OCI-LY1 (cell line): Measurements from ENCODE around the gene CBLB.

Experiments used
- H2AFZ ChIP-seq: fragments of 200-600 bp; sonication (generic), shearing (Covaris generic); 2 replicates; pipeline ENCODE4 v1.6.0; 2014; ENCODE audit warnings: antibody characterized with exemption, mild to moderate bottlenecking, low read length
- H3F3A ChIP-seq: fragments of 200-600 bp; sonication (generic), shearing (Covaris generic); 2 replicates; pipeline ENCODE4 v1.6.0; 2014; ENCODE audit warnings: mild to moderate bottlenecking, antibody characterized with exemption, low read length, moderate library complexity; ENCODE audit not compliant: insufficient read depth
- H3K27ac ChIP-seq: fragments of 200-600 bp; sonication (generic); 2 replicates; pipeline ENCODE4 v1.5.1; 2014; ENCODE audit warnings: low read length, mixed run types, mild to moderate bottlenecking, low read depth; ENCODE audit not compliant: poor library complexity, severe bottlenecking
- H3K27me3 ChIP-seq: fragments of 200-600 bp; sonication (generic); 2 replicates; pipeline ENCODE4 v1.6.0; 2014; ENCODE audit warnings: antibody characterized with exemption, mild to moderate bottlenecking, low read length, moderate library complexity; ENCODE audit not compliant: insufficient read depth
- H3K36me3 ChIP-seq: fragments of 200-600 bp; sonication (generic); 2 replicates; pipeline ENCODE4 v1.6.1; 2014; ENCODE audit warnings: mild to moderate bottlenecking, antibody characterized with exemption, low read length, moderate library complexity, mixed read lengths; ENCODE audit not compliant: insufficient read depth
- H3K4me1 ChIP-seq: fragments of 200-600 bp; sonication (generic); 2 replicates; pipeline ENCODE4 v1.5.1; 2014; ENCODE audit warnings: mild to moderate bottlenecking, low read length, moderate library complexity; ENCODE audit not compliant: insufficient read depth, severe bottlenecking
- H3K4me2 ChIP-seq: fragments of 200-600 bp; sonication (generic), shearing (Covaris generic); 2 replicates; pipeline ENCODE4 v1.6.1; 2014; ENCODE audit warnings: low read length
- H3K4me3 ChIP-seq: fragments of 200-600 bp; sonication (generic); 2 replicates; pipeline ENCODE4 v1.5.1; 2014; ENCODE audit warnings: low read length, low read depth, mild to moderate bottlenecking, mixed read lengths; ENCODE audit not compliant: poor library complexity, severe bottlenecking
- H3K79me2 ChIP-seq: fragments of 200-600 bp; shearing (Covaris generic); 2 replicates; pipeline ENCODE4 v1.6.1; 2016; ENCODE audit warnings: mixed run types, low read length, mixed read lengths; ENCODE audit not compliant: insufficient read depth
- H3K9ac ChIP-seq: fragments of 200-600 bp; sonication (generic), shearing (Covaris generic); 2 replicates; pipeline ENCODE4 v1.6.1; 2014; ENCODE audit warnings: mild to moderate bottlenecking, low read length, mixed read lengths
- H3K9me2 ChIP-seq: fragments of 200-600 bp; sonication (generic), shearing (Covaris generic); 2 replicates; pipeline ENCODE4 v1.6.1; 2014; ENCODE audit warnings: low read depth, mild to moderate bottlenecking, low read length, mixed read lengths
- H3K9me3 ChIP-seq: fragments of 200-600 bp; shearing (Covaris generic); 2 replicates; pipeline ENCODE4 v1.6.1; 2014; ENCODE audit warnings: low read length, mixed read lengths
- H4K20me1 ChIP-seq: fragments of 200-600 bp; sonication (generic), shearing (Covaris generic); 2 replicates; pipeline ENCODE4 v1.6.0; 2016; ENCODE audit warnings: mild to moderate bottlenecking, low read length; ENCODE audit not compliant: insufficient read depth
- CTCF ChIP-seq: fragments of 200-600 bp; sonication (generic), shearing (Covaris generic); IDR thresholded peaks from 2 replicates; pipeline ENCODE4 v1.5.1; 2017; ENCODE audit warnings: mild to moderate bottlenecking, antibody characterized with exemption, low read length, moderate library complexity, mixed read lengths
- EZH2 ChIP-seq: fragments of 200-600 bp; sonication (generic), shearing (Covaris generic); IDR thresholded peaks from 2 replicates; pipeline ENCODE4 v1.8.0; 2017; ENCODE audit warnings: borderline replicate concordance, mixed run types, mild to moderate bottlenecking, antibody characterized with exemption, low read length, moderate library complexity, mixed read lengths

The CBLB gene

GRCh38 chr3:105847865-105848264 lies 20.9 kb downstream of the CBLB start:
- Histone ChIP-seq H3K27me3 (no peaks in the 10 kb centered on the region), H3K4me1 (peaks cover 50% of the 10 kb centered on the region), H3K36me3 (peaks cover 57% of the 10 kb centered on the region), H3K9me2 (no peaks in the 10 kb centered on the region), H3K79me2 (peaks cover 5% of the 10 kb centered on the region; the same call in 1 of the 2 replicates), H3F3A (no peaks in the 10 kb centered on the region), H3K27ac (peak overlapping the region; percentile 66), H2AFZ (no peak overlapping the region), H3K9me3 (peaks cover 9% of the 10 kb centered on the region; the same call in 1 of the 2 replicates), H3K4me3 (no peak overlapping the region), H3K9ac (peak overlapping the region; percentile 35; the same call in 1 of the 2 replicates), H4K20me1 (no peaks in the 10 kb centered on the region), H3K4me2 (peak overlapping the region; percentile 20)
- TF ChIP-seq EZH2 (no peak), CTCF (no peak)

GRCh38 chr3:105847452-105847851 lies 21.4 kb downstream of the CBLB start:
- no peaks in the 10 kb centered on the region for H3K9me2 ChIP-seq
- H3F3A ChIP-seq = no peaks in the 10 kb centered on the region
- peak overlapping the region; percentile 21 for H3K9ac ChIP-seq
- peaks cover 50% of the 10 kb centered on the region for H3K4me1 ChIP-seq
- H3K4me3 ChIP-seq = peak overlapping the region; percentile 2
- H3K36me3 ChIP-seq = peaks cover 57% of the 10 kb centered on the region
- no peak overlapping the region for H2AFZ ChIP-seq
- peaks cover 5% of the 10 kb centered on the region; the same call in 1 of the 2 replicates for H3K79me2 ChIP-seq
- H3K9me3 ChIP-seq = peaks cover 9% of the 10 kb centered on the region; the same call in 1 of the 2 replicates
- TF ChIP-seq EZH2 (no peak), CTCF (no peak)
- peak overlapping the region; percentile 20 for H3K4me2 ChIP-seq
- H3K27me3 ChIP-seq = no peaks in the 10 kb centered on the region
- peak overlapping the region; percentile 66 for H3K27ac ChIP-seq
- H4K20me1 ChIP-seq = no peaks in the 10 kb centered on the region

- Histone ChIP-seq H3K27me3 (no peaks in the 10 kb centered on the region), H3K27ac (peak overlapping the region; percentile 66), H3K36me3 (peaks cover 57% of the 10 kb centered on the region), H3K79me2 (peaks cover 5% of the 10 kb centered on the region; the same call in 1 of the 2 replicates), H3K9me2 (no peaks in the 10 kb centered on the region), H3K4me2 (peak overlapping the region; percentile 20; the same call in 1 of the 2 replicates), H2AFZ (no peak overlapping the region), H3K4me3 (peak overlapping the region; percentile 2), H3K4me1 (peaks cover 50% of the 10 kb centered on the region), H4K20me1 (no peaks in the 10 kb centered on the region), H3K9ac (peak overlapping the region; percentile 21), H3F3A (no peaks in the 10 kb centered on the region), H3K9me3 (peaks cover 9% of the 10 kb centered on the region; the same call in 1 of the 2 replicates)
- TF ChIP-seq EZH2 (no peak), CTCF (no peak)
These were observed 22.0 kb downstream of the CBLB start for GRCh38 chr3:105846809-105847208.
